Immature natural killer cell (primary cell): ENCODE measurements around the gene TMEM37. TPM values are rescaled to one million over a fixed set of nuclear protein-coding genes. Genes with fewer than 3 reads are reported as not detected.

Source experiments
- polyA plus RNA-seq, 3 donors: library from polyadenylated mRNA; unstranded; fragments of 300-500 nt; fragmentation: Illumina TruSeq; gene quantifications; one replicate each; pipeline ENCODE4 v1.2.3, GENCODE V29; 2021

Gene TMEM37
- polyA plus RNA-seq, 3 donors from 2014 or later: not detected

Other genes with a start within 250 kb of the TMEM37 start
- gene STEAP3, start 208.0 kb upstream of the TMEM37 start, polyA plus RNA-seq: 1 to 10 TPM in 1 of 3 donors, under 1 TPM in 1, not detected in 1; 0.83 to 1.9 TPM
- gene C2orf76, start 65.0 kb upstream of the TMEM37 start, polyA plus RNA-seq: 10 to 100 TPM; 33.2 to 49.3 (median 47.5) TPM
- gene DBI, start 64.9 kb upstream of the TMEM37 start, polyA plus RNA-seq: 100 to 1,000 TPM; 641 to 788 (median 730) TPM
- not detected for gene SCTR, start 92.6 kb downstream of the TMEM37 start, polyA plus RNA-seq
- not detected for gene CFAP221, start 112.6 kb downstream of the TMEM37 start, polyA plus RNA-seq
- 1 to 10 TPM; 2.8 to 7.3 (median 3.6) TPM for gene TMEM177, start 247.3 kb downstream of the TMEM37 start, polyA plus RNA-seq